HG03045 (cell line): ENCODE measurements around the gene CEP104.

Source experiments
- ATAC-seq: cut with Tn5 transposase; IDR thresholded peaks from one replicate; pipeline ENCODE4 v1.9.1; 2021; ENCODE audit warnings: mild to moderate bottlenecking, moderate library complexity; ENCODE audit not compliant: unreplicated experiment

The CEP104 gene

GRCh38 chr1:3779912-3780416 is 77.0 kb downstream of the CEP104 start:
- ATAC-seq, result no peak

- no peak for ATAC-seq
Observed at GRCh38 chr1:3779265-3779911, 77.6 kb downstream of the CEP104 start.

- no peak for ATAC-seq
Observed at GRCh38 chr1:3778590-3779264, 78.3 kb downstream of the CEP104 start.

GRCh38 chr1:3777647-3778589 is 79.1 kb downstream of the CEP104 start:
- no peak for ATAC-seq

- ATAC-seq, result no peak
Observed at GRCh38 chr1:3777078-3777547, 79.9 kb downstream of the CEP104 start.

- no peak for ATAC-seq
Observed at GRCh38 chr1:3776231-3776961, 80.6 kb downstream of the CEP104 start.

- no peak for ATAC-seq
Observed at GRCh38 chr1:3775490-3776230, 81.4 kb downstream of the CEP104 start.

GRCh38 chr1:3774946-3775489 is 82.0 kb downstream of the CEP104 start:
- ATAC-seq, result no peak

- ATAC-seq, result no peak
Observed at GRCh38 chr1:3774276-3774945, 82.6 kb downstream of the CEP104 start.

- no peak for ATAC-seq
Observed at GRCh38 chr1:3773572-3774275, 83.3 kb downstream of the CEP104 start.

GRCh38 chr1:3772715-3773571 is 84.1 kb downstream of the CEP104 start, which contains the start of gene SMIM1:
SMIM1 (plus strand) TSS chr1:3772749; CDS start chr1:3775374, 2,625 bp downstream.
- ATAC-seq, result peak; percentile 20

- ATAC-seq, result peak; percentile 53
Observed at GRCh38 chr1:3772027-3772714, 84.8 kb downstream of the CEP104 start.

GRCh38 chr1:3771108-3772026 is 85.6 kb downstream of the CEP104 start:
- no peak for ATAC-seq

- no peak for ATAC-seq
Observed at GRCh38 chr1:3770047-3770765, 86.8 kb downstream of the CEP104 start.

- no peak for ATAC-seq
Observed at GRCh38 chr1:3768811-3769390, 88.1 kb downstream of the CEP104 start.
